Measurements from ENCODE around the gene THSD7A. TPM values are rescaled to one million over a fixed set of nuclear protein-coding genes. Genes with fewer than 3 reads are reported as not detected.

Gene THSD7A
- total RNA-seq, 4 donors from 2014 or later, result 0.30 to 2.6 (median 1.4) TPM

DNA sequence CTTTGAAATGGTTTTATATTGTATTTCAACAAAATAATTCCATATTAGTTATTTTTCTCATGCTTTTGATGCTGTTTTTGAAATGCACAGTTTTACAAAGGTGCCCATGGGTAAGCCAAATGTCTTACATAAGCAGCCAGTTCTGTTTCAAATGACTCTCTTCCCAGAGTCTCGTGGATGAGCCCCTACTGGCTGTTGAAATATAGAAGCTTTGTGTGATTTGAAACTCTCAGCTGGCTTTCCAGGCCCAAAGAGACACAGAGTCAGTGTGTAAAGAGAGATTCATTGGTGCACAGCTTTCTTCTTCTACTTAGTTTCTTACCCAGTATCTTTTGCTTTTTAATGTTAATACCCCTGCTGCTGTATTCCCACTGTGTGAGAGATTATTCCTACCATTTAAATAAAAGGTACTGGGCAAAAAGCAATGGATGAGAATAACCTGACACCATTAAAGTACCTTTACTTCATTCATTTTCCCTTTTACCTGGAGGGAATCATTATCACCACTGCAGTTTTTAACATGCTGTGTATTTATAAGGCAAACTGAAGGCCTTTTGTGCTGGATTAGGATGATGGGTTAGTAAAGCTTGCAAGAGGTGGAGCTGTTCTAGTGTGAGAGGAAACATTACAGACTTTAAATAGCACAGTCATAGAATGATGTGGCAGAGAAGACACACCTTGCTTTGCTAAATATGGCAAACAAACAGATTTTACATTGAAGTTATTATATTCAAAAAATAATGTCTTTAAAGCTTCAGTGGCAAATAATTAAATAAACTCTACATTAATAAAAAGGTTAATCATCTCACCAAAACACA is 415.1 kb downstream of the THSD7A start:
- WGBS, 2 donors, result 33 to 39% methylated on average over 1 of the region's 1 CpG
- intact Hi-C loops (cut with DNase I; ENCODE audit: low total_unique reads), result no loop called here
- no peak for DNase-seq (ENCODE audit: low spot score in 2 of 2)

DNA sequence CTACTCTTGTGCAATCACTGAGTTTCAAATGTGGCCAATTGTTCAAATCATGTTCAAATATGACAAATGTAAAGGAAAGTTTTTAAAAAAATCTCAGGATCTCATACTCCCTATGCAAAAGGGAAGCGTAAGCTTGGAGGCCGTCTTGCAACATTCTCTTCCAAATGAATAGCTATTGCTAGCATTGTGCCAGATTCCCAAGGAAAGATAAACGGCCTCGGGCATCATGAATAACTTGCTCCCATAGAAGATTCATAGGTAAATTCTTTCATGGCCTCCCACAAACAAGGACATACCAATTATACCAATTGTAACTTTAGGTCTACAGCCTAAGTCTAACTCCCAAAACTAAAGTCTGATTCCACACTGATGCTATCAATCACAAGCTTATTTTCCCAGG is 416.9 kb downstream of the THSD7A start:
- 56 to 70% methylated on average over 4 of the region's 4 CpGs for whole genome bisulfite sequencing, 2 donors
- DNase-seq (ENCODE audit: low spot score in 2 of 2), result no peak
- no peak overlapping the region for H3K4me3 ChIP-seq (ENCODE audit: low read depth, poor library complexity, severe bottlenecking)
- TF ChIP-seq CTCF (IDR thresholded peaks at IDR 0.05) (no peak), POLR2A (IDR thresholded peaks at IDR 0.05) (no peak)
- intact Hi-C loops (cut with DNase I; ENCODE audit: low total_unique reads), result no loop called here

More for the DNA sequence above, 415.1 kb downstream of the THSD7A start:
- no peak overlapping the region for H3K4me3 ChIP-seq (ENCODE audit: low read depth, poor library complexity, severe bottlenecking)
- TF ChIP-seq CTCF (IDR thresholded peaks at IDR 0.05) (no peak), POLR2A (IDR thresholded peaks at IDR 0.05) (no peak)

- TF ChIP-seq POLR2A (IDR thresholded peaks at IDR 0.05) (no peak), CTCF (IDR thresholded peaks at IDR 0.05) (no peak)
- no peak overlapping the region for H3K4me3 ChIP-seq (ENCODE audit: low read depth, poor library complexity, severe bottlenecking)
- intact Hi-C loops (cut with DNase I; ENCODE audit: low total_unique reads), result no loop called here
- DNase-seq (ENCODE audit: low spot score in 2 of 2), result no peak
Observed at GRCh38 chr7:11413901-11414300, 418.1 kb downstream of the THSD7A start.

- 57 to 61% methylated on average over 2 of the region's 2 CpGs for WGBS, 2 donors
Observed at GRCh38 chr7:11412036-11412435, 420.0 kb downstream of the THSD7A start.

GRCh38 chr7:11410656-11411644 is 421.0 kb downstream of the THSD7A start:
- DNase-seq (ENCODE audit: low spot score in 2 of 2), result no peak
- WGBS, 2 donors, result 60 to 65% methylated on average over 8 of the region's 8 CpGs
- intact Hi-C loops (cut with DNase I; ENCODE audit: low total_unique reads), result no loop called here
- H3K4me3 ChIP-seq (ENCODE audit: low read depth, poor library complexity, severe bottlenecking), result no peak overlapping the region
- no peak for TF ChIP-seq POLR2A (IDR thresholded peaks at IDR 0.05)
- TF ChIP-seq CTCF (IDR thresholded peaks at IDR 0.05), result no peak

More at GRCh38 chr7:11412036-11412435, 420.0 kb downstream of the THSD7A start:
- TF ChIP-seq CTCF (IDR thresholded peaks at IDR 0.05) (no peak), POLR2A (IDR thresholded peaks at IDR 0.05) (no peak)
- no peak overlapping the region for H3K4me3 ChIP-seq (ENCODE audit: low read depth, poor library complexity, severe bottlenecking)
- no peak for DNase-seq (ENCODE audit: low spot score in 2 of 2)
- intact Hi-C loops (cut with DNase I; ENCODE audit: low total_unique reads), result no loop called here

Measured in lower leg skin (tissue), 4 donors.